Activated naive CD4-positive, alpha-beta T cell treated with anti-CD3 and anti-CD28 coated beads, Interleukin-2, amount 50 U/mL, for 24 hours (primary cell): ENCODE data around the gene DDX59.

Experiments used
- H3K27ac Mint-ChIP-seq: one replicate; pipeline ENCODE4 v1.8.0; 2021; ENCODE audit warnings: mild to moderate bottlenecking, mixed read lengths
- H3K27me3 Mint-ChIP-seq: one replicate; pipeline ENCODE4 v1.8.0; 2021; ENCODE audit warnings: mixed read lengths
- H3K36me3 Mint-ChIP-seq: one replicate; pipeline ENCODE4 v1.8.0; 2021; ENCODE audit warnings: mixed read lengths
- H3K4me1 Mint-ChIP-seq: one replicate; pipeline ENCODE4 v1.8.0; 2021; ENCODE audit warnings: mixed read lengths
- H3K4me3 Mint-ChIP-seq: one replicate; pipeline ENCODE4 v1.8.0; 2021; ENCODE audit warnings: mild to moderate bottlenecking, mixed read lengths
- H3K9me3 Mint-ChIP-seq: one replicate; pipeline ENCODE4 v1.8.0; 2021; ENCODE audit warnings: mixed read lengths

Gene DDX59

GRCh38 chr1:200625381-200625824 lies 44.3 kb downstream of the DDX59 start:
- Mint-ChIP-seq H3K36me3 (no peaks in the 10 kb centered on the region), H3K4me1 (peaks cover 25% of the 10 kb centered on the region), H3K9me3 (no peaks in the 10 kb centered on the region), H3K4me3 (no peak overlapping the region), H3K27ac (peak overlapping the region; percentile 79), H3K27me3 (no peaks in the 10 kb centered on the region)

GRCh38 chr1:200624679-200625335 lies 44.9 kb downstream of the DDX59 start:
- H3K36me3 Mint-ChIP-seq: no peaks in the 10 kb centered on the region
- H3K4me1 Mint-ChIP-seq: peaks cover 29% of the 10 kb centered on the region
- H3K27me3 Mint-ChIP-seq: no peaks in the 10 kb centered on the region
- no peak overlapping the region for H3K27ac Mint-ChIP-seq
- no peaks in the 10 kb centered on the region for H3K9me3 Mint-ChIP-seq
- H3K4me3 Mint-ChIP-seq: no peak overlapping the region

GRCh38 chr1:200620273-200621131 lies 49.2 kb downstream of the DDX59 start, which contains the start of gene KIF14:
Gene KIF14 (minus strand): TSS chr1:200620751. CDS start chr1:200618723, 2,028 bp downstream.
- peak within 1 kb of the TSS; percentile 88 for H3K27ac Mint-ChIP-seq
- peak within 1 kb of the TSS; percentile 97 for H3K4me3 Mint-ChIP-seq
- H3K9me3 Mint-ChIP-seq: no peaks in the 10 kb centered on the region
- peaks cover 19% of the 10 kb centered on the region for H3K4me1 Mint-ChIP-seq
- no peaks in the 10 kb centered on the region for H3K36me3 Mint-ChIP-seq
- no peaks in the 10 kb centered on the region for H3K27me3 Mint-ChIP-seq

GRCh38 chr1:200619894-200620272 lies 49.8 kb downstream of the DDX59 start:
- no peaks in the 10 kb centered on the region for H3K36me3 Mint-ChIP-seq
- peak overlapping the region; percentile 97 for H3K4me3 Mint-ChIP-seq
- no peaks in the 10 kb centered on the region for H3K27me3 Mint-ChIP-seq
- no peaks in the 10 kb centered on the region for H3K9me3 Mint-ChIP-seq
- H3K27ac Mint-ChIP-seq: no peak overlapping the region
- peaks cover 14% of the 10 kb centered on the region for H3K4me1 Mint-ChIP-seq

GRCh38 chr1:200610846-200611245 lies 58.9 kb downstream of the DDX59 start:
- H3K27me3 Mint-ChIP-seq: no peaks in the 10 kb centered on the region
- H3K9me3 Mint-ChIP-seq: no peaks in the 10 kb centered on the region
- H3K4me3 Mint-ChIP-seq: no peak overlapping the region
- no peaks in the 10 kb centered on the region for H3K4me1 Mint-ChIP-seq
- H3K27ac Mint-ChIP-seq: no peak overlapping the region
- no peaks in the 10 kb centered on the region for H3K36me3 Mint-ChIP-seq

GRCh38 chr1:200602632-200603031 lies 67.1 kb downstream of the DDX59 start:
- no peaks in the 10 kb centered on the region for H3K27me3 Mint-ChIP-seq
- no peak overlapping the region for H3K4me3 Mint-ChIP-seq
- H3K36me3 Mint-ChIP-seq: no peaks in the 10 kb centered on the region
- no peaks in the 10 kb centered on the region for H3K4me1 Mint-ChIP-seq
- H3K27ac Mint-ChIP-seq: no peak overlapping the region
- H3K9me3 Mint-ChIP-seq: no peaks in the 10 kb centered on the region
